C4-2B (cell line): ENCODE results near the gene COL26A1.

ENCODE experiments used
- ZFX ChIP-seq: fragments of 450-650 bp; IDR thresholded peaks from 2 replicates; pipeline ENCODE4 v1.6.1; 2017
- TF ChIP-seq, protein P1 (sequence below): fragments of 450-650 bp; conservative IDR thresholded peaks from 2 replicates; pipeline ENCODE4 v1.5.1; 2017; ENCODE audit warnings: mild to moderate bottlenecking

DNA sequence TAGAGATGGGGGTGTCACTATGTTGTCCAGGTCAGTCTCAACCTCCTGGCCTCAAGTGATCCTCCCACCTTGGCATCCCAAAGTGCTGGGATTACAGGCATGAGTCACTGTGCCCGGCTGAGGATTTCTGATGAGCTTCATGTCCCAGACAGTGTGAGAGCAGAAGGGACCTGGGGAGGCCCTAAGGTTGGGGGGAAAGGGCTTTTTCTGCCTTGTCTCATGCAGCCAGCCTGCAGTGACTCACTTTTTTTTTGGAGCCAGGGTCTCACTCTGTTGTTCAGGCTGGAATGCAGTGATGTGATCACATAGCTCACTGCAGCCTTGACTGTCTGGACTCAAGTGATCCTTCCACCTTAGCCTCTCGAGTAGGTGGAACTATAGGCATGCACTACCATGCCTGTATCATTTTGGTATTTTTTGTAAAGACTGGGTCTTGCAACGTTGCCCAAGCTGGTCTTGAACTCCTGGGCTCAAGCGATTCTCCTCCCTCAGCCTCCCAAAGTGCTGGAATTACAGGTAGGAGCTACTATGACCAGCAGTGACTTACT, 14.6 kb downstream of the COL26A1 start:
- TF ChIP-seq, protein P1, sequence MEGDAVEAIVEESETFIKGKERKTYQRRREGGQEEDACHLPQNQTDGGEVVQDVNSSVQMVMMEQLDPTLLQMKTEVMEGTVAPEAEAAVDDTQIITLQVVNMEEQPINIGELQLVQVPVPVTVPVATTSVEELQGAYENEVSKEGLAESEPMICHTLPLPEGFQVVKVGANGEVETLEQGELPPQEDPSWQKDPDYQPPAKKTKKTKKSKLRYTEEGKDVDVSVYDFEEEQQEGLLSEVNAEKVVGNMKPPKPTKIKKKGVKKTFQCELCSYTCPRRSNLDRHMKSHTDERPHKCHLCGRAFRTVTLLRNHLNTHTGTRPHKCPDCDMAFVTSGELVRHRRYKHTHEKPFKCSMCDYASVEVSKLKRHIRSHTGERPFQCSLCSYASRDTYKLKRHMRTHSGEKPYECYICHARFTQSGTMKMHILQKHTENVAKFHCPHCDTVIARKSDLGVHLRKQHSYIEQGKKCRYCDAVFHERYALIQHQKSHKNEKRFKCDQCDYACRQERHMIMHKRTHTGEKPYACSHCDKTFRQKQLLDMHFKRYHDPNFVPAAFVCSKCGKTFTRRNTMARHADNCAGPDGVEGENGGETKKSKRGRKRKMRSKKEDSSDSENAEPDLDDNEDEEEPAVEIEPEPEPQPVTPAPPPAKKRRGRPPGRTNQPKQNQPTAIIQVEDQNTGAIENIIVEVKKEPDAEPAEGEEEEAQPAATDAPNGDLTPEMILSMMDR = no peak
- TF ChIP-seq ZFX = no peak
